H9 (cell line): Measurements from ENCODE around the gene SEPTIN12. TPM values are rescaled to one million over a fixed set of nuclear protein-coding genes. Genes with fewer than 3 reads are reported as not detected.

Experiments
- DNase-seq: peaks from one replicate; pipeline ENCODE4 v3.0.0-alpha.2; 2017
- H2AFZ ChIP-seq: one replicate; pipeline ENCODE4 v1.6.1; 2013; ENCODE audit warnings: mild to moderate bottlenecking, low read length, control low read depth, moderate library complexity
- H2AK5ac ChIP-seq: 2 replicates; pipeline ENCODE4 v1.6.1; 2013; ENCODE audit warnings: low read length, control low read depth, mixed read lengths; ENCODE audit not compliant: insufficient read length
- H2BK120ac ChIP-seq: one replicate; pipeline ENCODE4 v1.6.1; 2013; ENCODE audit warnings: low read depth, mild to moderate bottlenecking, low read length, control low read depth, inconsistent platforms; ENCODE audit not compliant: poor library complexity, severe bottlenecking
- H2BK12ac ChIP-seq: 2 replicates; pipeline ENCODE4 v1.6.1; 2013; ENCODE audit warnings: low read length, control low read depth, mixed read lengths, low read depth; ENCODE audit not compliant: insufficient read length
- H2BK15ac ChIP-seq: 2 replicates; pipeline ENCODE4 v1.6.1; 2013; ENCODE audit warnings: low read depth, low read length, control low read depth
- H2BK20ac ChIP-seq: one replicate; pipeline ENCODE4 v1.6.1; 2013; ENCODE audit warnings: low read depth, mild to moderate bottlenecking, low read length, control low read depth, inconsistent platforms; ENCODE audit not compliant: poor library complexity, severe bottlenecking
- H2BK5ac ChIP-seq: 2 replicates; pipeline ENCODE4 v1.6.1; 2013; ENCODE audit warnings: low read length, control low read depth, mixed read lengths; ENCODE audit not compliant: insufficient read length
- H3K14ac ChIP-seq: 2 replicates; pipeline ENCODE4 v1.6.1; 2013; ENCODE audit warnings: low read length, control low read depth; ENCODE audit not compliant: insufficient read depth
- H3K18ac ChIP-seq: 2 replicates; pipeline ENCODE4 v1.6.1; 2013; ENCODE audit warnings: low read depth, mild to moderate bottlenecking, mixed read lengths, low read length, control low read depth; ENCODE audit not compliant: insufficient read length
- H3K23ac ChIP-seq: 2 replicates; pipeline ENCODE4 v1.6.1; 2013; ENCODE audit warnings: low read length, control low read depth, mixed read lengths, low read depth; ENCODE audit not compliant: insufficient read length
- H3K23me2 ChIP-seq: 2 replicates; pipeline ENCODE4 v1.6.1; 2013; ENCODE audit warnings: low read depth, mild to moderate bottlenecking, mixed read lengths, low read length, control low read depth; ENCODE audit not compliant: insufficient read length, poor library complexity, severe bottlenecking
- H3K27ac ChIP-seq: 2 replicates; pipeline ENCODE4 v1.5.1; 2013; ENCODE audit warnings: low read length, control low read depth, mixed read lengths, low read depth; ENCODE audit not compliant: insufficient read length
- H3K27me3 ChIP-seq: 2 replicates; pipeline ENCODE4 v1.6.1; 2013; ENCODE audit warnings: low read length, control low read depth, inconsistent platforms; ENCODE audit not compliant: insufficient read depth
- H3K4ac ChIP-seq: 2 replicates; pipeline ENCODE4 v1.6.1; 2013; ENCODE audit warnings: low read depth, mild to moderate bottlenecking, control low read depth, inconsistent platforms, low read length, moderate library complexity
- H3K4me1 ChIP-seq: 2 replicates; pipeline ENCODE4 v1.6.1; 2013; ENCODE audit warnings: low read length, control low read depth, inconsistent platforms; ENCODE audit not compliant: insufficient read depth
- H3K4me2 ChIP-seq: 2 replicates; pipeline ENCODE4 v1.6.1; 2013; ENCODE audit warnings: low read length, control low read depth, mixed read lengths; ENCODE audit not compliant: insufficient read length, insufficient read depth
- H3K56ac ChIP-seq: 2 replicates; pipeline ENCODE4 v1.6.1; 2013; ENCODE audit warnings: low read depth, mild to moderate bottlenecking, mixed read lengths, low read length, control low read depth; ENCODE audit not compliant: insufficient read length
- H3K79me1 ChIP-seq: 2 replicates; pipeline ENCODE4 v1.6.1; 2013; ENCODE audit warnings: low read depth, mild to moderate bottlenecking, moderate library complexity, low read length, control low read depth, inconsistent platforms; ENCODE audit not compliant: insufficient read depth, poor library complexity, severe bottlenecking
- H3K79me2 ChIP-seq: 2 replicates; pipeline ENCODE4 v1.6.1; 2013; ENCODE audit warnings: low read length, control low read depth, inconsistent platforms; ENCODE audit not compliant: insufficient read depth
- H3K9ac ChIP-seq: 2 replicates; pipeline ENCODE4 v1.6.1; 2013; ENCODE audit warnings: low read length, control low read depth, mixed read lengths; ENCODE audit not compliant: insufficient read length; ENCODE audit errors: extremely low read depth
- H3K9me3 ChIP-seq: one replicate; pipeline ENCODE4 v1.6.1; 2013; ENCODE audit warnings: low read depth, low read length, inconsistent platforms; ENCODE audit not compliant: control insufficient read depth
- H3T11ph ChIP-seq: one replicate; pipeline ENCODE4 v1.6.1; 2013; ENCODE audit warnings: mild to moderate bottlenecking, low read length, control low read depth, inconsistent platforms
- H4K20me1 ChIP-seq: one replicate; pipeline ENCODE4 v1.6.1; 2013; ENCODE audit not compliant: control insufficient read depth, insufficient read length, insufficient read depth
- H4K5ac ChIP-seq: 2 replicates; pipeline ENCODE4 v1.6.1; 2013; ENCODE audit warnings: low read depth, mild to moderate bottlenecking, mixed read lengths, low read length, control low read depth; ENCODE audit not compliant: insufficient read length
- H4K8ac ChIP-seq: replicated peaks from 2 replicates; pipeline ENCODE4 v1.6.1; 2013; ENCODE audit warnings: low read length, control low read depth, mixed read lengths, low read depth; ENCODE audit not compliant: insufficient read length
- H4K91ac ChIP-seq: 2 replicates; pipeline ENCODE4 v1.6.1; 2013; ENCODE audit warnings: low read depth, mild to moderate bottlenecking, moderate library complexity, mixed read lengths, low read length, control low read depth; ENCODE audit not compliant: insufficient read length
- H3K27ac Mint-ChIP-seq, 3 experiments: 2 replicates in 2 of 3; 3 replicates in 1 of 3; pipeline ENCODE4 v1.8.0; 2020 to 2021; ENCODE audit warnings: mixed read lengths in 3 of 3, mild to moderate bottlenecking in 1 of 3, moderate library complexity in 1 of 3
- H3K27me3 Mint-ChIP-seq: 2 replicates; pipeline ENCODE4 v1.8.0; 2021; ENCODE audit warnings: low read depth, mild to moderate bottlenecking, moderate library complexity, mixed read lengths
- H3K36me3 Mint-ChIP-seq, 3 experiments: 2 replicates in 2 of 3; 3 replicates in 1 of 3; pipeline ENCODE4 v1.8.0; 2020 to 2021; ENCODE audit warnings: low read depth in 3 of 3, mixed read lengths in 3 of 3; ENCODE audit not compliant: insufficient read depth in 1 of 3
- H3K4me1 Mint-ChIP-seq, 2 experiments: 2 replicates each; pipeline ENCODE4 v1.8.0; 2020; ENCODE audit warnings: mixed read lengths in 2 of 2
- H3K4me3 Mint-ChIP-seq, 2 experiments: 2 replicates in 1 of 2; 3 replicates in 1 of 2; pipeline ENCODE4 v1.8.0; 2020 to 2021; ENCODE audit warnings: mild to moderate bottlenecking in 2 of 2, mixed read lengths in 2 of 2, moderate library complexity in 1 of 2
- H3K9me3 Mint-ChIP-seq, 2 experiments: 2 replicates in 1 of 2; 3 replicates in 1 of 2; pipeline ENCODE4 v1.8.0; 2020; ENCODE audit warnings: mild to moderate bottlenecking in 2 of 2, mixed read lengths in 2 of 2, moderate library complexity in 1 of 2
- CTCF ChIP-seq: fragments of 200-600 bp; sonication (generic); conservative IDR thresholded peaks from 3 replicates; pipeline ENCODE4 v1.8.0; 2021; ENCODE audit warnings: antibody characterized with exemption, mild to moderate bottlenecking
- WGBS: extraction: QIAGEN DNeasy Blood & Tissue Kit; methylation state at CpG from one replicate; pipeline ENCODE4 v1.1.7; 2013; ENCODE audit warnings: missing lambda C conversion rate, low lambda C conversion rate, mixed read lengths; ENCODE audit not compliant: insufficient read length; ENCODE audit errors: extremely low coverage; 5-methylcytosine and 5-hydroxymethylcytosine counted together
- total RNA-seq: library from RNA; stranded (reverse); gene quantifications from 2 replicates; pipeline ENCODE4 v1.2.1, GENCODE V29; 2021

Gene SEPTIN12
- total RNA-seq, 1 experiment from 2014 or later = 0.48 TPM

GRCh38 chr16:4728676-4729075 lies 59.5 kb downstream of the SEPTIN12 start:
- DNase-seq = no peak
- Mint-ChIP-seq H3K27me3 (no peaks in the 10 kb centered on the region), H3K36me3 (peaks cover 3 to 52% (median 38%) of the 10 kb centered on the region in 3 experiments; a peak in 6 of 7 replicates), H3K4me1 (peaks cover 4 to 6% of the 10 kb centered on the region in 2 experiments; a peak in 3 of 4 replicates), H3K9me3 (no peaks in the 10 kb centered on the region; a peak in 1 of 5 replicates), H3K27ac (peak overlapping the region; percentile 8 to 63 (median 36); a peak in 6 of 7 replicates), H3K4me3 (no peak overlapping the region)
- H3K4me2 ChIP-seq = no peak overlapping the region
- no peak overlapping the region for H3K9ac ChIP-seq
- no CpG with 5 or more reads among the region's 8 CpGs for WGBS
- H2AFZ ChIP-seq = no peak overlapping the region
- H3K23ac ChIP-seq = no peak overlapping the region
- no peak overlapping the region for H2AK5ac ChIP-seq
- H4K8ac ChIP-seq = no peak overlapping the region
- H3K79me2 ChIP-seq = peaks cover 4% of the 10 kb centered on the region; the same call in 1 of the 2 replicates
- no peak overlapping the region for H3K4ac ChIP-seq
- H3K56ac ChIP-seq = no peak overlapping the region
- no peak overlapping the region for H3T11ph ChIP-seq
- no peaks in the 10 kb centered on the region for H3K27me3 ChIP-seq
- no peaks in the 10 kb centered on the region for H3K23me2 ChIP-seq
- H3K9me3 ChIP-seq = no peaks in the 10 kb centered on the region
- no peak overlapping the region for H2BK5ac ChIP-seq
- no peak overlapping the region for H2BK12ac ChIP-seq
- no peak overlapping the region for H3K27ac ChIP-seq
- H2BK120ac ChIP-seq = no peak overlapping the region
- no peak overlapping the region for H4K91ac ChIP-seq
- no peak for TF ChIP-seq CTCF
- H2BK15ac ChIP-seq = no peak overlapping the region
- H3K79me1 ChIP-seq = peaks cover 6% of the 10 kb centered on the region
- H4K20me1 ChIP-seq = no peaks in the 10 kb centered on the region
- no peak overlapping the region for H2BK20ac ChIP-seq
- H3K4me1 ChIP-seq = no peaks in the 10 kb centered on the region
- no peak overlapping the region for H3K18ac ChIP-seq
- H4K5ac ChIP-seq = no peak overlapping the region
- no peak overlapping the region for H3K14ac ChIP-seq

Other genes starting within 250 kb of the SEPTIN12 start
- 49.7 and 50.5 TPM in 2 replicates for gene CDIP1, start 249.6 kb downstream of the SEPTIN12 start, total RNA-seq
- 1.4 and 2.0 TPM in 2 replicates for gene C16orf96, start 232.0 kb downstream of the SEPTIN12 start, total RNA-seq
- gene UBALD1, start 173.5 kb downstream of the SEPTIN12 start, total RNA-seq = 80.9 and 81.7 TPM in 2 replicates
- gene MGRN1, start 163.5 kb downstream of the SEPTIN12 start, total RNA-seq = 91.6 and 93.9 TPM in 2 replicates
- 49.4 and 50.0 TPM in 2 replicates for gene NUDT16L1, start 94.8 kb downstream of the SEPTIN12 start, total RNA-seq
- 27.3 and 32.0 TPM in 2 replicates for gene ANKS3, start 54.1 kb downstream of the SEPTIN12 start, total RNA-seq
- gene DNAAF8, start 53.8 kb downstream of the SEPTIN12 start, total RNA-seq = 0.33 and 0.39 TPM in 2 replicates
- 15.9 and 18.3 TPM in 2 replicates for gene ZNF500, start 21.2 kb downstream of the SEPTIN12 start, total RNA-seq
- gene SMIM22, start 7.0 kb upstream of the SEPTIN12 start, total RNA-seq = not detected in 2 replicates
- gene ROGDI, start 14.3 kb upstream of the SEPTIN12 start, total RNA-seq = 33.5 and 36.4 TPM in 2 replicates
- gene GLYR1, start 58.9 kb upstream of the SEPTIN12 start, total RNA-seq = 114 TPM in 2 replicates
- gene UBN1, start 59.1 kb upstream of the SEPTIN12 start, total RNA-seq = 51.8 and 55.2 TPM in 2 replicates
- 28.2 and 29.2 TPM in 2 replicates for gene PPL, start 148.8 kb upstream of the SEPTIN12 start, total RNA-seq
- 3.2 and 4.1 TPM in 2 replicates for gene SEC14L5, start 170.0 kb upstream of the SEPTIN12 start, total RNA-seq
- 12.1 and 12.7 TPM in 2 replicates for gene NAGPA, start 245.6 kb upstream of the SEPTIN12 start, total RNA-seq